HepG2 (cell line): ENCODE measurements around the gene CCNDBP1. TPM values are rescaled to one million over a fixed set of nuclear protein-coding genes. Genes with fewer than 3 reads are reported as not detected.

Experiments used
- CENPX ChIP-seq: sonication (generic); formaldehyde crosslinking; IDR thresholded peaks from 2 replicates; pipeline ENCODE4 v1.9.0; 2021; ENCODE audit warnings: mild to moderate bottlenecking, missing genetic modification reagents, moderate library complexity
- DPF2 ChIP-seq: sonication (generic); formaldehyde crosslinking; IDR thresholded peaks from 2 replicates; pipeline ENCODE4 v1.4.0; 2020; ENCODE audit warnings: mild to moderate bottlenecking, low read depth, missing genetic modification reagents, borderline replicate concordance
- EHMT2 ChIP-seq: fragments of 200-600 bp; sonication (generic); IDR thresholded peaks from 2 replicates; pipeline ENCODE4 v1.7.0; 2017; ENCODE audit warnings: antibody characterized with exemption, low read depth, low read length, borderline replicate concordance
- ETV5 ChIP-seq: IDR thresholded peaks from 2 replicates; pipeline ENCODE4 v1.6.1; 2018; ENCODE audit warnings: missing biosample characterization, missing genetic modification reagents, inconsistent platforms, borderline replicate concordance
- FOSL1 ChIP-seq: sonication (generic); formaldehyde crosslinking; IDR thresholded peaks from 2 replicates; pipeline ENCODE4 v1.9.0; 2021; ENCODE audit warnings: missing genetic modification reagents, borderline replicate concordance
- GZF1 ChIP-seq: sonication (generic); formaldehyde crosslinking; IDR thresholded peaks from 2 replicates; pipeline ENCODE4 v1.5.1; 2020; ENCODE audit warnings: mild to moderate bottlenecking, missing genetic modification reagents
- HOXA9 ChIP-seq: sonication (generic); formaldehyde crosslinking; IDR thresholded peaks from 2 replicates; pipeline ENCODE4 v1.8.1; 2022; ENCODE audit warnings: missing genetic modification reagents, mild to moderate bottlenecking, moderate library complexity, borderline replicate concordance
- KDM3A ChIP-seq: IDR thresholded peaks from 2 replicates; pipeline ENCODE4 v1.6.1; 2018; ENCODE audit warnings: low read depth, missing compliant biosample characterization
- MAF1 ChIP-seq: sonication (generic); formaldehyde crosslinking; IDR thresholded peaks from 2 replicates; pipeline ENCODE4 v1.5.0; 2020; ENCODE audit warnings: missing genetic modification reagents, borderline replicate concordance
- MED13 ChIP-seq: sonication (generic); formaldehyde crosslinking; IDR thresholded peaks from 2 replicates; pipeline ENCODE4 v1.5.0; 2020; ENCODE audit warnings: missing genetic modification reagents
- MXD4 ChIP-seq: IDR thresholded peaks from 2 replicates; pipeline ENCODE4 v1.6.1; 2016; ENCODE audit warnings: mild to moderate bottlenecking, missing biosample characterization, missing genetic modification reagents
- MXI1 ChIP-seq: IDR thresholded peaks from 3 replicates; pipeline ENCODE4 v1.6.1; 2012; ENCODE audit warnings: low read depth, low read length, inconsistent platforms, borderline replicate concordance
- PAX8 ChIP-seq: sonication (generic); formaldehyde crosslinking; IDR thresholded peaks from 2 replicates; pipeline ENCODE4 v1.8.0; 2022; ENCODE audit warnings: mild to moderate bottlenecking, missing genetic modification reagents, borderline replicate concordance
- TEAD2 ChIP-seq: sonication (generic); formaldehyde crosslinking; IDR thresholded peaks from 2 replicates; pipeline ENCODE4 v1.9.0; 2021; ENCODE audit warnings: missing genetic modification reagents
- TFDP1 ChIP-seq: IDR thresholded peaks from 2 replicates; pipeline ENCODE4 v1.6.1; 2016; ENCODE audit warnings: missing compliant biosample characterization, missing genetic modification reagents, borderline replicate concordance
- WIZ ChIP-seq: sonication (generic); formaldehyde crosslinking; IDR thresholded peaks from 2 replicates; pipeline ENCODE4 v1.5.1; 2020; ENCODE audit warnings: mild to moderate bottlenecking, missing genetic modification reagents
- ZNF253 ChIP-seq: sonication (generic); formaldehyde crosslinking; IDR thresholded peaks from 2 replicates; pipeline ENCODE4 v1.8.0; 2022; ENCODE audit warnings: mild to moderate bottlenecking, missing genetic modification reagents, borderline replicate concordance
- ZNF790 ChIP-seq: sonication (generic); formaldehyde crosslinking; IDR thresholded peaks from 2 replicates; pipeline ENCODE4 v1.8.0; 2022; ENCODE audit warnings: missing genetic modification reagents, mild to moderate bottlenecking, borderline replicate concordance
- ZSCAN29 ChIP-seq: sonication (generic); formaldehyde crosslinking; conservative IDR thresholded peaks from 2 replicates; pipeline ENCODE4 v1.4.0; 2020; ENCODE audit warnings: mild to moderate bottlenecking, missing genetic modification reagents
- polyA plus RNA-seq, 8 experiments: library from polyadenylated mRNA; depleted of rRNA in 3 of 8; stranded (reverse) in 7 of 8; unstranded in 1 of 8; fragments of >200 nt; fragmentation: Illumina TruSeq in 4 of 8; extraction: Trizol in 4 of 8; gene quantifications; 2 replicates each; pipeline versions ENCODE4 v1.2.1 to v1.2.3, GENCODE V29; 2011 to 2016; ENCODE audit warnings: low read depth in 4 of 8, missing spikeins in 1 of 8, mixed read lengths in 1 of 8; ENCODE audit not compliant: insufficient read depth in 1 of 8
- total RNA-seq, 5 experiments: library from RNA; depleted of rRNA; stranded (reverse); fragments of >200 nt; fragmentation: Illumina TruSeq; extraction: Trizol; gene quantifications; 2 replicates each; pipeline ENCODE4 v1.2.3, GENCODE V29; 2016; ENCODE audit warnings: low read depth in 1 of 5
- TF ChIP-seq, protein P1 (sequence below): sonication (generic); formaldehyde crosslinking; IDR thresholded peaks from 2 replicates; pipeline ENCODE4 v1.5.1; 2020; ENCODE audit warnings: mild to moderate bottlenecking, moderate library complexity, missing genetic modification reagents
- TF ChIP-seq, protein P2 (sequence below): sonication (generic); formaldehyde crosslinking; IDR thresholded peaks from 2 replicates; pipeline ENCODE4 v1.8.0; 2022; ENCODE audit warnings: mild to moderate bottlenecking, missing genetic modification reagents

The CCNDBP1 gene
- total and polyA plus RNA-seq, 2 of the 13 experiments (the other 11 are each of a cell fraction or from before 2014, with no cell fraction given) = 24.8 to 42.3 TPM

- TF ChIP-seq TEAD2 (CRISPR knock-in tag) (no peak), PAX8 (no peak), WIZ (no peak), DPF2 (CRISPR knock-in tag) (no peak), MXD4 (CRISPR knock-in tag) (no peak), ETV5 (CRISPR knock-in tag) (0 out of 2 replicates have a peak, but pooled peaks have one; percentile 25), CENPX (CRISPR knock-in tag) (no peak), TFDP1 (CRISPR knock-in tag) (no peak), ZNF253 (no peak), MXI1 (0 out of 3 replicates have a peak, but pooled peaks have one; percentile 16), KDM3A (CRISPR knock-in tag) (no peak), HOXA9 (CRISPR knock-in tag) (no peak), MED13 (CRISPR knock-in tag) (no peak), ZSCAN29 (CRISPR knock-in tag) (no peak), ZNF790 (CRISPR knock-in tag) (no peak), GZF1 (CRISPR knock-in tag) (no peak), FOSL1 (no peak), MAF1 (CRISPR knock-in tag) (no peak), EHMT2 (no peak)
- TF ChIP-seq, protein P1, sequence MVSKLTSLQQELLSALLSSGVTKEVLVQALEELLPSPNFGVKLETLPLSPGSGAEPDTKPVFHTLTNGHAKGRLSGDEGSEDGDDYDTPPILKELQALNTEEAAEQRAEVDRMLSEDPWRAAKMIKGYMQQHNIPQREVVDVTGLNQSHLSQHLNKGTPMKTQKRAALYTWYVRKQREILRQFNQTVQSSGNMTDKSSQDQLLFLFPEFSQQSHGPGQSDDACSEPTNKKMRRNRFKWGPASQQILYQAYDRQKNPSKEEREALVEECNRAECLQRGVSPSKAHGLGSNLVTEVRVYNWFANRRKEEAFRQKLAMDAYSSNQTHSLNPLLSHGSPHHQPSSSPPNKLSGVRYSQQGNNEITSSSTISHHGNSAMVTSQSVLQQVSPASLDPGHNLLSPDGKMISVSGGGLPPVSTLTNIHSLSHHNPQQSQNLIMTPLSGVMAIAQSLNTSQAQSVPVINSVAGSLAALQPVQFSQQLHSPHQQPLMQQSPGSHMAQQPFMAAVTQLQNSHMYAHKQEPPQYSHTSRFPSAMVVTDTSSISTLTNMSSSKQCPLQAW (CRISPR knock-in tag) = 0 out of 2 replicates have a peak, but pooled peaks have one; percentile 24
- TF ChIP-seq, protein P2, sequence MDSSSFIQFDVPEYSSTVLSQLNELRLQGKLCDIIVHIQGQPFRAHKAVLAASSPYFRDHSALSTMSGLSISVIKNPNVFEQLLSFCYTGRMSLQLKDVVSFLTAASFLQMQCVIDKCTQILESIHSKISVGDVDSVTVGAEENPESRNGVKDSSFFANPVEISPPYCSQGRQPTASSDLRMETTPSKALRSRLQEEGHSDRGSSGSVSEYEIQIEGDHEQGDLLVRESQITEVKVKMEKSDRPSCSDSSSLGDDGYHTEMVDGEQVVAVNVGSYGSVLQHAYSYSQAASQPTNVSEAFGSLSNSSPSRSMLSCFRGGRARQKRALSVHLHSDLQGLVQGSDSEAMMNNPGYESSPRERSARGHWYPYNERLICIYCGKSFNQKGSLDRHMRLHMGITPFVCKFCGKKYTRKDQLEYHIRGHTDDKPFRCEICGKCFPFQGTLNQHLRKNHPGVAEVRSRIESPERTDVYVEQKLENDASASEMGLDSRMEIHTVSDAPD (CRISPR knock-in tag) = no peak
These were observed 775 bp downstream of the CCNDBP1 start (continued) for GRCh38 chr15:43186003-43186353.
